ENCODE results near the gene GGA2. TPM values are rescaled to one million over a fixed set of nuclear protein-coding genes. Genes with fewer than 3 reads are reported as not detected.
"Not testable (repeated sequence)": the region's sequence is repeated elsewhere in the genome, so short reads cannot be mapped to it uniquely, and the experiment has no call there.

The GGA2 gene
- total RNA-seq, 3 donors from 2014 or later: 42.9 to 72.0 (median 61.9) TPM

DNA sequence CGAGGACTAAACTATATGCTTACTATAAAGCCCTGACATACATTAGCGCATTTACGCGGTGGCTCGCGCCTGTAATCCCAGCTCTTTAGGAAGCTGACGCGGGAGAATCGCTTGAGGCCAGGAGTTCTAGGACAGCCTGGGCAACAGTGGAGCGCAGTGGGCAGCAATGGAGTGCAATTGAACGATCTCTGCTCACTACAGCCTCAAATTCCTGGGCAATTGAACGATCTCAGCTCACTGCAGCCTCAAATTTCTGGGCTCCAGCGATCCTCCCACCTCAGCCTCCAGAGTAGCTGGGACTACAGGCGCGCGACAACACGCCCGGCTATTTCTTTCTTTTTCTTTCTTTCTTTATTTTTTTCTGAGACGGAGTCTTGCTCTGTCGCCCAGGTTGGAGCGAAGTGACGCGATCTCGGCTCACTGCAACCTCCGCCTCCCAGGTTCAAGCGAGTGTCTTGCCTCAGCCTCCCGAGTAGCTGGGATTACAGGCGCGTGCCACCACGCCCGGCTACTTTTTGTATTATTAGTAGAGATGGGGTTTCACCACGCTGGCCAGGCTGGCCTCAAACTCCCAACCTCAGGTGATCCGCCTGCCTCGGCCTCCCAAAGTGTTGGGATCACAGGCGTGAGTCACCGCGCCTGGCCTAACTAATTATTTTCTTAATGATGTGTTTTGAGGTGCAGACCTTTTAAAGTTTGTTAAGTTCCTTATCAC lies 56.8 kb downstream of the GGA2 start:
- H3K4me1 ChIP-seq: peaks cover 0 to 7% of the 10 kb centered on the region in 2 donors
- H3K27me3 ChIP-seq: no peaks in the 10 kb centered on the region
- no peak for DNase-seq (ENCODE audit: low spot score in 2 of 2)
- TF ChIP-seq POLR2AphosphoS5 (IDR thresholded peaks at IDR 0.05): no peak
- TF ChIP-seq, protein P1, sequence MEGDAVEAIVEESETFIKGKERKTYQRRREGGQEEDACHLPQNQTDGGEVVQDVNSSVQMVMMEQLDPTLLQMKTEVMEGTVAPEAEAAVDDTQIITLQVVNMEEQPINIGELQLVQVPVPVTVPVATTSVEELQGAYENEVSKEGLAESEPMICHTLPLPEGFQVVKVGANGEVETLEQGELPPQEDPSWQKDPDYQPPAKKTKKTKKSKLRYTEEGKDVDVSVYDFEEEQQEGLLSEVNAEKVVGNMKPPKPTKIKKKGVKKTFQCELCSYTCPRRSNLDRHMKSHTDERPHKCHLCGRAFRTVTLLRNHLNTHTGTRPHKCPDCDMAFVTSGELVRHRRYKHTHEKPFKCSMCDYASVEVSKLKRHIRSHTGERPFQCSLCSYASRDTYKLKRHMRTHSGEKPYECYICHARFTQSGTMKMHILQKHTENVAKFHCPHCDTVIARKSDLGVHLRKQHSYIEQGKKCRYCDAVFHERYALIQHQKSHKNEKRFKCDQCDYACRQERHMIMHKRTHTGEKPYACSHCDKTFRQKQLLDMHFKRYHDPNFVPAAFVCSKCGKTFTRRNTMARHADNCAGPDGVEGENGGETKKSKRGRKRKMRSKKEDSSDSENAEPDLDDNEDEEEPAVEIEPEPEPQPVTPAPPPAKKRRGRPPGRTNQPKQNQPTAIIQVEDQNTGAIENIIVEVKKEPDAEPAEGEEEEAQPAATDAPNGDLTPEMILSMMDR (IDR thresholded peaks at IDR 0.05): no peak
- TF ChIP-seq POLR2A (IDR thresholded peaks at IDR 0.05): no peak
- H3K36me3 ChIP-seq: no peaks in the 10 kb centered on the region
- peak overlapping the region; percentile 75 to 81 for H3K27ac ChIP-seq
- peak overlapping the region; percentile 66 to 96 (median 69) for H3K4me3 ChIP-seq
- intact Hi-C loops (cut with DNase I; ENCODE audit: low total_unique reads): no loop called here
- H3K9me3 ChIP-seq: no peaks in the 10 kb centered on the region

DNA sequence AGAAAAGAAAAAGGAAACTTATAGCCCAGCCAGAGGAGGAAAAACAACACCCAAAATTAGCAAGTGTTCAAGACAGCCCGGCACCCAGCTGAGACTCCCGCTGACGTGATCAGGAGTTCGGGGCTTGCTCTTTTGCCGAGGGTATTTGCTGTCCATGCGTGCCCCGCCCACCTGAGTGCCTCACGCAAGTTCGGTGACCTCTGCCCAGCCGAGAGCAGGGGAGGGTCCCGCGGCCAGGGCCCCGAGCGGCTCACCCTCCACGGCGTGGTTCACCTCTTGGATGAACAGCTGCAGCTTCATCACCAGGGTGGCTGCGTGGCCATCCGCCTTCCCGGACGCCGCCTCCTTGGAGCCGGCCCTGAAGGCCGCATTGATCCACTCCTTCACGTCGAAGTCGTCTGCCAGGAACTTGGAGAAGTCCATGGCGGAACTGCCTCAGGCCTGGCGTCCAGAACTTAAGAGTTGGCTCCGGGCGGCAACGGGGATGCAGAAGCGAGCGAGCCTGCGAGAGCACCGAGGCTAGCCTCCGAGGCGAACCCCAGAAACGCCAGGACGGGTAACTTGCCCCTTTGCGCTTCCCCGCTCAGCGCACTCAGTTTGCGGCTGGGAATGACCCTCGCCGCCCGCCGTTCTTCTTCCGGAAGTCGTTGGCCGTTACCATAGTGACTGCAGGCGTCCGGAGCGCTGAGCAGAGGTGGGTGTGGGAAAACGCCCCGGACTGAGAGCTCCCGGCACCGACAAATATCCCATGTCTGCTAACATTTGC lies 57.5 kb downstream of the GGA2 start, which contains the start of gene COG7:
TSS of gene COG7 (minus strand) at position 618 of the 766 bp plus-strand sequence. CDS start at position 423, 195 bp downstream.
- Histone ChIP-seq H3K4me3 (peak within 1 kb of the TSS; percentile 66 to 96 (median 69)), H3K9me3 (no peaks in the 10 kb centered on the region), H3K27ac (peak within 1 kb of the TSS; percentile 75 to 81), H3K4me1 (peaks cover 0 to 7% of the 10 kb centered on the region in 2 donors), H3K36me3 (no peaks in the 10 kb centered on the region), H3K27me3 (no peaks in the 10 kb centered on the region)
- TF ChIP-seq, protein P1 (IDR thresholded peaks at IDR 0.05): no peak
- TF ChIP-seq POLR2AphosphoS5 (IDR thresholded peaks at IDR 0.05): peak; percentile 68 to 91 (median 86)
- intact Hi-C loops (cut with DNase I; ENCODE audit: low total_unique reads): no loop called here
- DNase-seq (ENCODE audit: low spot score in 2 of 2): peak; percentile 61 to 82

DNA sequence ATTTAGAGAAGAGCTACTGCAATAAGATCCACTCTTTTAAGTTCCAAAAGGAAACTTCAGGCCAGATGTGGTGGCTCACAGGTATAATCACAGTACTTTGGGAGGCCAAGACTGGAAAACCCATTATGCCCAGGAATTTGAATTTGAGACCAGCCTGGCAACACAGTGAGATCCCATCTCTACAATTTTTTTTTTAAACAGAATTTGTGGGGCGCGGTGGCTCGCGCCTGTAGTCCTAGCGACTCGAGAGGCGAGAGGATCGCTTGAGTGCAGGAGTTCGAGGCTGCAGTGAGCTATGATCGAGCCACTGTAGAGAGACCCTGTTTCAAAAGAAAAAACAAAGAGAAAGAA lies 58.1 kb downstream of the GGA2 start:
- Histone ChIP-seq H3K36me3 (no peaks in the 10 kb centered on the region), H3K9me3 (no peaks in the 10 kb centered on the region), H3K4me3 (peak overlapping the region; percentile 66 to 96 (median 69)), H3K4me1 (peaks cover 0 to 7% of the 10 kb centered on the region in 2 donors), H3K27ac (peak overlapping the region in 1 of 2 donors; percentile 81), H3K27me3 (no peaks in the 10 kb centered on the region)
- no peak for TF ChIP-seq POLR2AphosphoS5 (IDR thresholded peaks at IDR 0.05)
- no peak for TF ChIP-seq POLR2A (IDR thresholded peaks at IDR 0.05)
- TF ChIP-seq, protein P1 (IDR thresholded peaks at IDR 0.05): no peak
- intact Hi-C loops (cut with DNase I; ENCODE audit: low total_unique reads): no loop called here
- DNase-seq (ENCODE audit: low spot score in 2 of 2): no peak

GRCh38 chr16:23448392-23448791 lies 61.9 kb downstream of the GGA2 start:
- H3K4me1 ChIP-seq: peaks cover 0 to 2% of the 10 kb centered on the region in 2 donors
- no peaks in the 10 kb centered on the region for H3K9me3 ChIP-seq
- no peak for TF ChIP-seq POLR2A (IDR thresholded peaks at IDR 0.05)
- no peak for TF ChIP-seq POLR2AphosphoS5 (IDR thresholded peaks at IDR 0.05)
- TF ChIP-seq, protein P1 (IDR thresholded peaks at IDR 0.05): no peak
- no peak overlapping the region for H3K4me3 ChIP-seq
- intact Hi-C loops (cut with DNase I; ENCODE audit: low total_unique reads): no loop called here
- no peak for DNase-seq (ENCODE audit: low spot score in 2 of 2)
- H3K27ac ChIP-seq: no peak overlapping the region
- H3K27me3 ChIP-seq: no peaks in the 10 kb centered on the region
- no peaks in the 10 kb centered on the region for H3K36me3 ChIP-seq

GRCh38 chr16:23437542-23437941 lies 72.8 kb downstream of the GGA2 start:
- H3K9me3 ChIP-seq; H3K27me3 ChIP-seq; H3K36me3 ChIP-seq; H3K27ac ChIP-seq; H3K4me1 ChIP-seq; intact Hi-C loops (cut with DNase I; ENCODE audit: low total_unique reads); DNase-seq (ENCODE audit: low spot score in 2 of 2); H3K4me3 ChIP-seq: not testable (repeated sequence)

All from breast epithelium (tissue), 4 donors.